ENCODE measurements around the gene TLK2.

TLK2 gene

DNA sequence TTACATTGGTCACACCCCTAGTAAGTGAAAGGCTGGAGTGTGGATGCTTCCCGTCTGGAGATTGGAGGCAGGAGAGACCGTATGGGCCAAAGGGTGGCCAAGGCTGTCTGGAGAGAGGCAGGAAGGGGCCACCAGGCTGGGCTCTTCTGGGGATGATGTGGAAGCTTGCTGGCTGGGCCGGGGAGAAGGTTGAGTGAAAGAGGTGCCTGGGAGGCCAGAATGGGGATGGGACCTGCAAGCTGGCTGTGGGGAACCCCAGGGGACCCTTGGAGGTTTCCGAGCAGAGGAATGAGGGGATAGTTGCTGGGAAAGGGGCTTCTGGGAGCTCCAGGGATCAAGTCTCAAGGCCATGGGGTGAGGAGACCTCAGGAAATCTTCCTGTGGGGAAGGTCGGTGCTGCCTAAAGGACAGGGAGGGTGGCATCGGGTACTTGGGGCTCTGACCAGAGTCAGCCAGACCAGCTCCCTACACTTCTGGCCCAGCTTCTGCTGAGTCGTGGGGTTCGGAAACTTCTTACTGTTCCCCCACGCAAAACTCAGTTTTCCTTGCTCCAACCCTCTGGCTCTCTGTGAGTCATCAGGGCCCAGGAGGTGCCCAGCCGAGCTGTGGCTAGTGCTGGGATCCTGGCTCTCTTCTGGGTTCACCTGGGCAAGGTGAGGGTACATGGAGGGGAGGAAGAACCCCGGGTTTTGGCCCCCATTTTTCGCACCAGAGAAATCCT, 151.9 kb downstream of the TLK2 start:
- DNase-seq: no peak

GRCh38 chr17:62631086-62631935, 152.7 kb downstream of the TLK2 start:
- no peak for DNase-seq

DNA sequence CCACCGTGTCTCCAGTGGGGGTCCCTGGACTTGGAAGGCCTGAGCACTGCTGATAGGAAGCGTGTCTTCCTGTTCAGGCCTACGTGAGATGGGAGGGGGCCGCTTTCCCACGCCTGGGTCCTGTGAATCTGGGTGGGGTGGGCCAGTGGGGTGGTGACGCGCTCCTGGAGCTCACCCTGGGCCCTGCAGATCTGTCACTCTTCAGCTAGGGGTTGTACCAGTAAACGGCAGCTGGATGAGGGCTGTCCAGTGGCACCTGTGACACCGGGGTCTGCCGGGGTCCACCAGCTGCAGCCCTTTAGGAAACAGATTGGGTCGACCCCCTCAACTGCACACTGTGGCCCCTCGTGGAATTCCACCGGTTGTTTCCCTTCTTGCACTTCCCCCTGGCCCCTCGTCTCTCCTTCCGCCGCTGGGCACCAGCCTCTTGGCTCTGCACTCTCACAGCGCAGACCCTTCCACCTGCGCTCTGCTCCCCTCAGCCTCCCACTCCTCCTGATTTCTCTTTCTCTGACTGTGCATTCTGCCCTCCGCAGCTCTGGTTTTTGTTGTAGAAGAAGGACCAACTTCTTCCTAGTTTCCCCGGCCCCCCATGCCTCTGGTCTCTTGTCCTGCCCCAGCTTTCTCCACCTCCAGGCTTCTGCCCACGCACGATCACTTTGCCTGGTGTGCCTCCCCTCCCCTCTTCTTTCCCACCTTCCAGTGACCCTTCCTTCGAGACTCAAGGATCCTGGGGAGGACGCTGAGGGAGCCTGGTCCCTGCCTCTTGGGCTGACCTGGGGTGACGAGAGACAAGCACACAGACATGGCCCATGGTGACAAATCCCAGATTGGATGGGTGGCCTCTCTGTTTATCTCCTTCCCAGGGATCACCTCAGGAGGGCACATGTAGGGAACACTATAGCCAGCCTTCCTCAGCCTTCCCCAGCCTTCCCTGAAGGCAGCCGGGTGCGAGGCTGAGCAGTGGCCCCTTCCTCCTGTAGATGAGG, 153.6 kb downstream of the TLK2 start:
- no peak for DNase-seq

- DNase-seq: no peak
These were observed 159.2 kb downstream of the TLK2 start for GRCh38 chr17:62637809-62638208.

GRCh38 chr17:62641153-62641552, 162.5 kb downstream of the TLK2 start:
- no peak for DNase-seq

- DNase-seq: no peak
These were observed 163.3 kb downstream of the TLK2 start for GRCh38 chr17:62641951-62642350.

DNA sequence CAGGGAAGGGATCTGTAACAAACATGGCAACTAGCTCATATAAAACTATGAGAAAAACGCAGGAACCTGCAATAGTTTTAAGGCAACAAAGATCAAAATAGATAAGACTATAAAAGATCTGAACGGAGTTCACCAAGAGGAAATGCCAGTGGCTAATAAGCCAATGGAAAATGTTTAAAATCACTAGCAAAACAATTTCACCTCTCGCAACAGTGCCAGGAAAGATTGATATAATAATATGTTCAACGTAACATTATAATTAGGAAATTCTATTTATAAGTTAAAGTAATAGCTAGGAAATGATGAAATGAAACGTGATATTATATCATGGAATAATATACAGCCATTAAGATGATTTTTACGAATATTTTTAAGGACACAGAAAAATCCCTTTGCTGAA, 164.9 kb downstream of the TLK2 start:
- DNase-seq: no peak

- DNase-seq: peak in 2 of 3 experiments; percentile 84 to 95
These were observed 166.0 kb downstream of the TLK2 start for GRCh38 chr17:62644487-62645173.

- no peak for DNase-seq
These were observed 169.8 kb downstream of the TLK2 start for GRCh38 chr17:62648251-62648955.

DNA sequence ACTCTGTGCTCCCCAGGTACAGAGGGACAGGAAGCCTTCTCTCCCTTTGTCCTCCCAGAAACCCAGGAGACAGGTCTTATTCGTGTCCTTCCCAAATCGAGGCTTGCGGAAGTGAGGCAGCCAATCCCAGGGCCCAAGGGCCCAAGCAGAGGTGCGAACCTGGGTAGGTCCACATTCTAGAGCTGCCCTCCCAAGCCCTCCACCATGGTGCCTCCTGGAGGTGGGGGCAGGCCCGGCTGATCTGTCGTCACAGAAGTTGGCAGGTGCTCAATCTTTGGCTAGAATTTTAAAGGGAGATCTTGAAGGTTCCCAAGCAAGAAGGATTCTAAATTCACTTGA, 170.3 kb downstream of the TLK2 start:
- no peak for DNase-seq

GRCh38 chr17:62649570-62649969, 170.9 kb downstream of the TLK2 start:
- DNase-seq: no peak

DNA sequence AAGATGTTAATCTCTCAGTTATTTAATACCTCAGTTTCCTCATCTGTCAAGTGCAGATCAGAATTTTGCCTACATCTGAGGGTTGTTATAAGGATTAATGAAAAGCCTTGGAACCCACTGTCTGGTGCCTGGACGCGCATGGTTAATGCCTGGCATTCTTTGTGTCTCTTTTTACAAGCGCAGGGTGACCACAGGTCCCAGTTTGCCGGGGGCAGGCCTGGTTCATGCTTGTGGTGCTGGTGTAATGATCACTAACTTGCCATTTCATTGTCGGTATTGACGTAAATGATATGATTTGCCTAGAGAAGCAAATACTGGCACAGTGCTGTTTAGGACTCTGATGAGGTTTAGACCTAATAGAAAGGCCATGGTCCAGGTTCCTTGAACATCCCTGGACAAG, 172.0 kb downstream of the TLK2 start:
- DNase-seq: no peak

DNA sequence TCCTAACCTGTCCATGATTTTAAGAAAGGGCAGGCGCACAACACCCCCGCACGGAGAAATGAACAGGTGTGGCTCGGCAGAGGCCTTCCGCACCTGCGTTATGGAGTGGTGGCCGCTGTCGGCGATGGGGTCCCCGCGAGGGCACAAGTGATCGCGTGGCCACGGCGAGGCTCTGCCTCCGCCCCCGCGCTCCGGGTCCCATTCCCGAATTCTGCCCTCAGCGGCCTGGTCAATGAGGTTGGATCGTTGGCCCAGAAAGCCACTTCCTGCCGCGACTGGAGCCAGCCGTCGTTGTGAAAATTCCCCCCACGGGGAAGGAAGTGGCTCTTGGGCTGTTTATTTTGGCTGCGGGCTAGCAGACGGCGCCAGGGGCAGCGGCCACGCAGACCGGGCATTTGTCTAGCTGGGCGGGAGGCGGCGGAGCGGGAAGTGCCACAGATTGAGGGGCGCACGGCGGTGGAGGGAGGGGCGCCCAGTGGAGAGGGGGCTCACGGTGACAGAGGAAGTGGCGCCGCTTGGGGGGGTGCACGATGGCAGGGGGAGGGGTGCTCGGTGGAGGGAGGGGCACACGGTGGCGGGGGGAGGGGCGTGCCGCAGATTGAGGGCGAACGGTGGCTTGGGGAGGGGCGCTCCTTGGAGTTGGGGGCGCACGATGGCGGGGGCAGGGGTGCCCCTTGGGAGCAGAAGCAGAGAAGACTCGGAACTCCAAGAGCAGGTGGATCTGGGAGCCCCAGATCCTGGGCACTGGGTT, 173.8 kb downstream of the TLK2 start:
- DNase-seq: peak; percentile 54 to 91 (median 89)

DNA sequence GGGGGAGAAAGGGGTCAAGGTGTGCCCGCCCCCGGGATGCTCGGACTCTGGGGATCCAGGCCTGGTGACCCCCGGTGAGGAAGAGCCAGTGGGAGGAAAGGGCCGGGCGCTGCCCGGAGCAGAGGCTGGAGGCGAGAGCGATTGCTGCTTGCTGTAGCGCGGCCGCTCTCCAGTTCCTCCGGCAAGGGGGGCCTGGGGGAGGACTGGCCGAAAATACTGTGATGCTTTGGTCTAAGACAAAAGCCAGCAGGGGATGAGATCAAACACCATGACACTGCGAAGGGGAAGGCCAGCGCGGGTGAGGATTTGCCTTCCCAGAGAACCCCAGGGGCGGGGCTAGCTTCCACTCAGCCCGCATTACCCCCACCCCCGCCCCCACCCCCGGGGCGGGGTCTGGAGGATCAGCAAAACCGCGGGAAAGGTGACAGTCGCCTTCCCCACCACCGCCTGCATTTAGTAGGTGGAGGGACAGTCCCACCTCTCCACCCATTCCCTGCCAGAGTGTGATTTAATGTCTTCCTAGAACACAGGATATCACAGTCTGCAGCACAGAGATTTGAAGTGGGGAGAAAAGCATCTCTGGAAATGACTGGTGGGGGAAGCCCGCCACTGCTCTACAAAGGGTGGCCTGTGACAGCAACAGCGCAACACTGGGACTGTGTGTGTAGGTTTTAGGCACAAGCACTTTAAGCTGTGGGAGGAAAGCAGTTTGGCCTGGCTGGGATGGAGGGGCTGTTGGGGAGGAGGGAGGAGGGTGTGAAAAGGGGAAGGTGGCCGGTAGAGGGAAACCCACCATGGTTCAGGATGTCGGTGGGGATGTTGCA, 174.6 kb downstream of the TLK2 start:
- peak; percentile 94 to 96 (median 94) for DNase-seq

- peak in 2 of 3 experiments; percentile 47 to 52 for DNase-seq
These were observed 175.5 kb downstream of the TLK2 start for GRCh38 chr17:62653826-62654761.

DNA sequence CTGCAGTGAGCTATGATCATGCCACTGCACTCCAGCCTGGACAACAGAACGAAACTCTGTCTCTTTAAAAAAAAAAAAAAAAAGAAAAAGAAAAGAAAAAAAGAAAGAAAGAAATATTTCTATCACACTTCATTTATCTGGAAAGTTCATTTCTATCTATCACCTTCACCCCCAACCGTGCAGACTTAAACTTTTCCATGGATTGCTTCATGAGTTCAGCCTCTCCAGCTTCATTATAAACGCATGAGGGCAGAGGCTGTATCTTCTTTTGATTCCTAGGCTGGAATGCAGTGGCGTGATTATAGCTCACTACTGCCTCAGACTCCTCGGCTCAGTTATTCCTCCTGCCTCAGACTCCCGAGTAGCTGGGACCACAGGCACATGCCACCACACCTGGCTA, 177.0 kb downstream of the TLK2 start:
- no peak for DNase-seq

- DNase-seq: no peak
These were observed 177.8 kb downstream of the TLK2 start for GRCh38 chr17:62656446-62656845.

DNA sequence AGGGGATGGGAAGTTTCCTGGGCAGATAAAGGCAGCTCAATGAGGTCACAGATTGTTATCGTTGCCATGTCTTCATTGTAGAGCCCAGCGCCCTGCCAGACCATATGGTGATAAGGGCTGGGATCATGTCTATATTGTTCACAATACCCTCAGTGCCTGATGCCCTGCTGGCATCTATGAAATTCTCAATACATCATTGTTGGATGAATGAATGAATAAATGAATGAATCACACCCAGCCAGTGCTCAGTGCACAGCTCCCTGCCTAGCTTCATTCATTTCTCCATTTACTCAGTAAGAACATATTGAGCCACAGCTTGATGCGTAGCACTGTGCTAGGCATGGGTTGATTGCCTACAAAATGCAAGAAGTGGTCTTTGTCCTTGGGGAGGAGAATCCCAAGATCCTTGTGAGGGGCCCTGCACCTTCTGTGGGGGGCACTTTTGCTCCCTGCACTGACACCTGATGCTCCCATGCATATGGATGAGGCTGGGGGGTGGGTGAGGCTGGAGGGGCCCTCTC, 178.6 kb downstream of the TLK2 start:
- DNase-seq: no peak

- no peak for DNase-seq
These were observed 179.1 kb downstream of the TLK2 start for GRCh38 chr17:62657690-62658089.

Data from NCI-H1417 (cell line).